SK-N-SH (cell line): ENCODE data around the gene TMEM109. TPM values are rescaled to one million over a fixed set of nuclear protein-coding genes. Genes with fewer than 3 reads are reported as not detected.

Source experiments
- CTCF ChIA-PET: fragments of 300-600, 350-600 bp; formaldehyde crosslinking; extraction: SDS; loops from one replicate; lab custom pipeline; 2021; lab: Yijun Ruan, JAX
- POLR2A ChIA-PET: fragments of 350-600 bp; sonication (Branson Sonifier 250); formaldehyde crosslinking; extraction: SDS; loops from one replicate; lab custom pipeline; 2020; ENCODE audit warnings: antibody characterized with exemption, inconsistent platforms; lab: Yijun Ruan, JAX
- DNase-seq: peaks from one replicate; pipeline ENCODE4 v3.0.0; 2012
- H2AFZ ChIP-seq: fragments of 200-600 bp; sonication (generic); 2 replicates; pipeline ENCODE4 v1.8.1; 2016; ENCODE audit warnings: antibody characterized with exemption, mild to moderate bottlenecking, low read depth
- H3F3A ChIP-seq: fragments of 200-600 bp; sonication (generic); replicated peaks from 2 replicates; pipeline ENCODE3; 2016; ENCODE audit warnings: antibody characterized with exemption, mild to moderate bottlenecking; ENCODE audit not compliant: insufficient read depth
- H3K27ac ChIP-seq, 2 experiments: fragments of 200-500 bp in 1 of 2; fragments of 200-600 bp in 1 of 2; sonication (Bioruptor generic) in 1 of 2; sonication (generic), shearing (Covaris generic) in 1 of 2; 2 replicates each; pipeline versions ENCODE4 v1.5.1 to v1.6.1; 2014 to 2016; ENCODE audit warnings: low read depth in 2 of 2, inconsistent platforms in 1 of 2, low read length in 1 of 2, mild to moderate bottlenecking in 1 of 2, mixed read lengths in 1 of 2
- H3K27me3 ChIP-seq: fragments of 200-600 bp; sonication (generic), shearing (Covaris generic); 2 replicates; pipeline ENCODE4 v1.6.1; 2016; ENCODE audit warnings: mixed run types; ENCODE audit not compliant: insufficient read depth
- H3K36me3 ChIP-seq, 2 experiments: fragments of 200-500 bp in 1 of 2; fragments of 200-600 bp in 1 of 2; sonication (Bioruptor generic) in 1 of 2; sonication (generic) in 1 of 2; replicated peaks in 1 of 2; 2 replicates each; pipeline versions ENCODE3 to v1.5.1; 2014 to 2016; ENCODE audit warnings: low read length in 1 of 2, mild to moderate bottlenecking in 1 of 2; ENCODE audit not compliant: insufficient read depth in 2 of 2, control insufficient read depth in 1 of 2
- H3K4me1 ChIP-seq, 2 experiments: fragments of 200-500 bp in 1 of 2; fragments of 200-600 bp in 1 of 2; sonication (Bioruptor generic) in 1 of 2; sonication (generic), shearing (Covaris generic) in 1 of 2; 2 replicates each; pipeline versions ENCODE4 v1.5.1 to v1.6.1; 2014 to 2016; ENCODE audit warnings: low read depth in 1 of 2, low read length in 1 of 2, mixed run types in 1 of 2; ENCODE audit not compliant: insufficient read depth in 2 of 2, control insufficient read depth in 1 of 2
- H3K4me2 ChIP-seq: fragments of 200-600 bp; sonication (generic), shearing (Covaris generic); 2 replicates; pipeline ENCODE4 v1.6.1; 2017; ENCODE audit warnings: mixed run types
- H3K4me3 ChIP-seq, 2 experiments: fragments of 200-500 bp in 1 of 2; fragments of 200-600 bp in 1 of 2; sonication (Bioruptor generic) in 1 of 2; sonication (generic), shearing (Covaris generic) in 1 of 2; 2 replicates each; pipeline versions ENCODE4 v1.5.1 to v1.8.1; 2014 to 2016; ENCODE audit warnings: low read depth in 2 of 2, inconsistent platforms in 1 of 2, low read length in 1 of 2, mild to moderate bottlenecking in 1 of 2, mixed read lengths in 1 of 2, moderate library complexity in 1 of 2
- H3K79me2 ChIP-seq: fragments of 200-600 bp; sonication (generic); 2 replicates; pipeline ENCODE4 v1.8.1; 2017; ENCODE audit warnings: mild to moderate bottlenecking; ENCODE audit not compliant: insufficient read depth
- H3K9ac ChIP-seq: fragments of 200-600 bp; sonication (generic); 2 replicates; pipeline ENCODE4 v1.6.1; 2017; ENCODE audit warnings: mixed run types
- H3K9me2 ChIP-seq: fragments of 200-600 bp; sonication (generic); 2 replicates; pipeline ENCODE4 v1.6.1; 2017; ENCODE audit warnings: mixed run types
- H3K9me3 ChIP-seq: fragments of 200-600 bp; sonication (generic); 2 replicates; pipeline ENCODE4 v1.6.1; 2017; ENCODE audit warnings: mixed run types, mild to moderate bottlenecking, moderate library complexity
- H4K20me1 ChIP-seq: fragments of 200-600 bp; sonication (generic); 2 replicates; pipeline ENCODE4 v1.6.1; 2017; ENCODE audit warnings: mild to moderate bottlenecking, mixed run types; ENCODE audit not compliant: insufficient read depth
- EP300 ChIP-seq, 2 experiments: IDR thresholded peaks; 2 replicates each; pipeline versions ENCODE4 v1.4.0 to v1.6.1; 2012; ENCODE audit warnings: borderline replicate concordance in 1 of 2, low read depth in 1 of 2, low read length in 1 of 2
- EZH2phosphoT487 ChIP-seq: fragments of 200-600 bp; sonication (generic); IDR thresholded peaks from 2 replicates; pipeline ENCODE4 v1.6.1; 2017; ENCODE audit warnings: low read depth, mixed run types, mild to moderate bottlenecking, antibody characterized with exemption, moderate library complexity, borderline replicate concordance
- FOXJ3 ChIP-seq: sonication (generic); formaldehyde crosslinking; IDR thresholded peaks from 2 replicates; pipeline ENCODE4 v1.5.1; 2020; ENCODE audit warnings: mild to moderate bottlenecking, missing genetic modification reagents
- JUND ChIP-seq: IDR thresholded peaks from 2 replicates; pipeline ENCODE4 v1.4.0; 2012
- NFIC ChIP-seq: IDR thresholded peaks from 2 replicates; pipeline ENCODE4 v1.4.0; 2012; ENCODE audit warnings: borderline replicate concordance
- POLR2AphosphoS5 ChIP-seq: IDR thresholded peaks from 2 replicates; pipeline ENCODE4 v1.6.1; 2012; ENCODE audit warnings: low read depth, low read length
- RAD21 ChIP-seq: IDR thresholded peaks from 2 replicates; pipeline ENCODE4 v1.6.1; 2012; ENCODE audit warnings: mild to moderate bottlenecking, low read length
- RCOR1 ChIP-seq: fragments of 150-350 bp; IDR thresholded peaks from 2 replicates; pipeline ENCODE4 v1.6.1; 2017; ENCODE audit warnings: antibody characterized with exemption, low read length
- RFX5 ChIP-seq: IDR thresholded peaks from 2 replicates; pipeline ENCODE4 v1.6.1; 2012; ENCODE audit warnings: mild to moderate bottlenecking, improper control_type of control experiment, low read length
- SIN3A ChIP-seq: IDR thresholded peaks from 2 replicates; pipeline ENCODE4 v1.6.1; 2012; ENCODE audit warnings: low read depth, mild to moderate bottlenecking, low read length, moderate library complexity, borderline replicate concordance
- SMC3 ChIP-seq: IDR thresholded peaks from 2 replicates; pipeline ENCODE4 v1.6.1; 2012; ENCODE audit warnings: low read depth, low read length, improper control_type of control experiment
- TCF12 ChIP-seq: IDR thresholded peaks from 2 replicates; pipeline ENCODE4 v1.4.0; 2012
- YY1 ChIP-seq: IDR thresholded peaks from 2 replicates; pipeline ENCODE4 v1.4.0; 2012; ENCODE audit warnings: low read depth, mild to moderate bottlenecking
- WGBS: methylation state at CpG from one replicate; pipeline ENCODE4 v1.1.6; 2017; ENCODE audit warnings: low lambda C conversion rate; 5-methylcytosine and 5-hydroxymethylcytosine counted together
- polyA plus RNA-seq, 3 experiments: library from polyadenylated mRNA; depleted of rRNA; stranded (reverse); fragments of >200 nt; gene quantifications; 2 replicates each; pipeline ENCODE4 v1.2.3, GENCODE V29; 2012
- TF ChIP-seq, protein P1 (sequence below): fragments of 150-350 bp; IDR thresholded peaks from 2 replicates; pipeline ENCODE4 v1.6.1; 2016; ENCODE audit warnings: mild to moderate bottlenecking, low read depth, low read length
- TF ChIP-seq, protein P2 (sequence below): fragments of 200-600 bp; sonication (generic); IDR thresholded peaks from 2 replicates; pipeline ENCODE4 v1.6.1; 2017; ENCODE audit warnings: antibody characterized with exemption, mild to moderate bottlenecking, moderate library complexity
- TF ChIP-seq, protein P3 (sequence below): fragments of 150-350 bp; IDR thresholded peaks from 2 replicates; pipeline ENCODE4 v1.6.1; 2017; ENCODE audit warnings: antibody characterized with exemption, low read length, low read depth, borderline replicate concordance
- TF ChIP-seq, protein P4 (sequence below): IDR thresholded peaks from 2 replicates; pipeline ENCODE4 v1.4.0; 2012; ENCODE audit warnings: low read depth
- TF ChIP-seq, protein P5 (sequence below): IDR thresholded peaks from 2 replicates; pipeline ENCODE4 v1.4.0; 2012; ENCODE audit warnings: low read depth, borderline replicate concordance
- TF ChIP-seq, protein P6 (sequence below): IDR thresholded peaks from 2 replicates; pipeline ENCODE4 v1.6.1; 2012; ENCODE audit warnings: mild to moderate bottlenecking, low read depth, low read length, moderate library complexity
- TF ChIP-seq, protein P7 (sequence below): IDR thresholded peaks from 2 replicates; pipeline ENCODE4 v1.4.0; 2012; ENCODE audit warnings: low read depth, borderline replicate concordance

The TMEM109 gene
- polyA plus RNA-seq, 1 of the 3 experiments (the other 2 are of a cell fraction): 52.7 TPM

DNA sequence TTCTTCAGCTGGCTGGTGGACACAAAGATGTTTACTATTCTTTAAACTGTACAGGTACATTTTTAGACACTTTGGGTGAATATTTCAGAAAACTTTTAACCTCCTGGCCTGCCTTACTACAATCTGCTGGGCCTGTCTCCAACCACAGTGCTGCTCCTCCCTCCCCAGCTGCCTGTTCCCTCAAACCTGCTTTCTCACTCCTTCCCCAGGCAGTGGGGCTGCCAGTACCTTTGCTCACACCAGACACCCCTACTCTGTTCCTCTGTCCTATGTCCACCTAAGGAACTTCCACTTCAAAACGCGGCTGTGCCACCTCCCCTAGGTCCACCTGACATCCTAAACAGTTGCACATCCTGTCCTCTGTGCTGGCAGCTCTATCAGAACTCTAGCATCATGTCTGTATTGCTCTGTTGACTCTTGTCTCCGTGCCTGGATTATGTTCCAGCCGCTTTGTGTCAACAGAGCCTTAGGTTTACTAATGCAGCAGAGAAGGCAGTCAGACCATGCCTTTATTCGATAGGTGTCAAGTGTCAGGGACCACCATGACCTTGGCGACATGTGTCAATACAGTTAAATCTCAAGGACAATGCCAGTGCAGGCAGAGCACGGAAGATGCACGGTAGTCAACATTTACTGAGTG lies 33.2 kb upstream of the TMEM109 start:
- POLR2A ChIA-PET: no interaction called here
- Histone ChIP-seq H3K9ac (no peak overlapping the region), H3K27me3 (no peaks in the 10 kb centered on the region), H3K9me3 (no peaks in the 10 kb centered on the region), H3K79me2 (no peaks in the 10 kb centered on the region), H3K9me2 (no peaks in the 10 kb centered on the region), H3K4me2 (no peak overlapping the region), H3K4me1 (no peaks in the 10 kb centered on the region), H3K27ac (no peak overlapping the region), H3F3A (no peaks in the 10 kb centered on the region), H2AFZ (no peak overlapping the region), H3K36me3 (peaks cover 0 to 20% of the 10 kb centered on the region in 2 experiments), H4K20me1 (no peaks in the 10 kb centered on the region), H3K4me3 (no peak overlapping the region)
- DNase-seq: no peak
- CTCF ChIA-PET: interaction anchor here (1.8 kb wide), 1 partner anchor 49 kb away, joined by 15 read pairs; no protein-coding TSS in a partner anchor
- 94% methylated on average over 8 of the region's 8 CpGs for WGBS
- TF ChIP-seq RCOR1 (no peak), JUND (no peak), EP300 (IDR thresholded peaks at IDR 0.05; ENCODE audit: borderline replicate concordance in 1 of 2, low read depth in 1 of 2, low read length in 1 of 2) (no peak), SMC3 (no peak), TCF12 (no peak), POLR2AphosphoS5 (no peak), RAD21 (no peak), EZH2phosphoT487 (no peak), FOXJ3 (CRISPR knock-in tag) (no peak), YY1 (no peak), RFX5 (no peak), SIN3A (no peak), NFIC (no peak)
- TF ChIP-seq, protein P1, sequence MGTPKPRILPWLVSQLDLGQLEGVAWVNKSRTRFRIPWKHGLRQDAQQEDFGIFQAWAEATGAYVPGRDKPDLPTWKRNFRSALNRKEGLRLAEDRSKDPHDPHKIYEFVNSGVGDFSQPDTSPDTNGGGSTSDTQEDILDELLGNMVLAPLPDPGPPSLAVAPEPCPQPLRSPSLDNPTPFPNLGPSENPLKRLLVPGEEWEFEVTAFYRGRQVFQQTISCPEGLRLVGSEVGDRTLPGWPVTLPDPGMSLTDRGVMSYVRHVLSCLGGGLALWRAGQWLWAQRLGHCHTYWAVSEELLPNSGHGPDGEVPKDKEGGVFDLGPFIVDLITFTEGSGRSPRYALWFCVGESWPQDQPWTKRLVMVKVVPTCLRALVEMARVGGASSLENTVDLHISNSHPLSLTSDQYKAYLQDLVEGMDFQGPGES: no peak
- TF ChIP-seq, protein P2, sequence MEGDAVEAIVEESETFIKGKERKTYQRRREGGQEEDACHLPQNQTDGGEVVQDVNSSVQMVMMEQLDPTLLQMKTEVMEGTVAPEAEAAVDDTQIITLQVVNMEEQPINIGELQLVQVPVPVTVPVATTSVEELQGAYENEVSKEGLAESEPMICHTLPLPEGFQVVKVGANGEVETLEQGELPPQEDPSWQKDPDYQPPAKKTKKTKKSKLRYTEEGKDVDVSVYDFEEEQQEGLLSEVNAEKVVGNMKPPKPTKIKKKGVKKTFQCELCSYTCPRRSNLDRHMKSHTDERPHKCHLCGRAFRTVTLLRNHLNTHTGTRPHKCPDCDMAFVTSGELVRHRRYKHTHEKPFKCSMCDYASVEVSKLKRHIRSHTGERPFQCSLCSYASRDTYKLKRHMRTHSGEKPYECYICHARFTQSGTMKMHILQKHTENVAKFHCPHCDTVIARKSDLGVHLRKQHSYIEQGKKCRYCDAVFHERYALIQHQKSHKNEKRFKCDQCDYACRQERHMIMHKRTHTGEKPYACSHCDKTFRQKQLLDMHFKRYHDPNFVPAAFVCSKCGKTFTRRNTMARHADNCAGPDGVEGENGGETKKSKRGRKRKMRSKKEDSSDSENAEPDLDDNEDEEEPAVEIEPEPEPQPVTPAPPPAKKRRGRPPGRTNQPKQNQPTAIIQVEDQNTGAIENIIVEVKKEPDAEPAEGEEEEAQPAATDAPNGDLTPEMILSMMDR: no peak
- TF ChIP-seq, protein P3, sequence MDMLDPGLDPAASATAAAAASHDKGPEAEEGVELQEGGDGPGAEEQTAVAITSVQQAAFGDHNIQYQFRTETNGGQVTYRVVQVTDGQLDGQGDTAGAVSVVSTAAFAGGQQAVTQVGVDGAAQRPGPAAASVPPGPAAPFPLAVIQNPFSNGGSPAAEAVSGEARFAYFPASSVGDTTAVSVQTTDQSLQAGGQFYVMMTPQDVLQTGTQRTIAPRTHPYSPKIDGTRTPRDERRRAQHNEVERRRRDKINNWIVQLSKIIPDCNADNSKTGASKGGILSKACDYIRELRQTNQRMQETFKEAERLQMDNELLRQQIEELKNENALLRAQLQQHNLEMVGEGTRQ: no peak
- TF ChIP-seq, protein P4, sequence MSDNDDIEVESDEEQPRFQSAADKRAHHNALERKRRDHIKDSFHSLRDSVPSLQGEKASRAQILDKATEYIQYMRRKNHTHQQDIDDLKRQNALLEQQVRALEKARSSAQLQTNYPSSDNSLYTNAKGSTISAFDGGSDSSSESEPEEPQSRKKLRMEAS: no peak
- TF ChIP-seq, protein P5, sequence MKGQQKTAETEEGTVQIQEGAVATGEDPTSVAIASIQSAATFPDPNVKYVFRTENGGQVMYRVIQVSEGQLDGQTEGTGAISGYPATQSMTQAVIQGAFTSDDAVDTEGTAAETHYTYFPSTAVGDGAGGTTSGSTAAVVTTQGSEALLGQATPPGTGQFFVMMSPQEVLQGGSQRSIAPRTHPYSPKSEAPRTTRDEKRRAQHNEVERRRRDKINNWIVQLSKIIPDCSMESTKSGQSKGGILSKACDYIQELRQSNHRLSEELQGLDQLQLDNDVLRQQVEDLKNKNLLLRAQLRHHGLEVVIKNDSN: no peak
- TF ChIP-seq, protein P6, sequence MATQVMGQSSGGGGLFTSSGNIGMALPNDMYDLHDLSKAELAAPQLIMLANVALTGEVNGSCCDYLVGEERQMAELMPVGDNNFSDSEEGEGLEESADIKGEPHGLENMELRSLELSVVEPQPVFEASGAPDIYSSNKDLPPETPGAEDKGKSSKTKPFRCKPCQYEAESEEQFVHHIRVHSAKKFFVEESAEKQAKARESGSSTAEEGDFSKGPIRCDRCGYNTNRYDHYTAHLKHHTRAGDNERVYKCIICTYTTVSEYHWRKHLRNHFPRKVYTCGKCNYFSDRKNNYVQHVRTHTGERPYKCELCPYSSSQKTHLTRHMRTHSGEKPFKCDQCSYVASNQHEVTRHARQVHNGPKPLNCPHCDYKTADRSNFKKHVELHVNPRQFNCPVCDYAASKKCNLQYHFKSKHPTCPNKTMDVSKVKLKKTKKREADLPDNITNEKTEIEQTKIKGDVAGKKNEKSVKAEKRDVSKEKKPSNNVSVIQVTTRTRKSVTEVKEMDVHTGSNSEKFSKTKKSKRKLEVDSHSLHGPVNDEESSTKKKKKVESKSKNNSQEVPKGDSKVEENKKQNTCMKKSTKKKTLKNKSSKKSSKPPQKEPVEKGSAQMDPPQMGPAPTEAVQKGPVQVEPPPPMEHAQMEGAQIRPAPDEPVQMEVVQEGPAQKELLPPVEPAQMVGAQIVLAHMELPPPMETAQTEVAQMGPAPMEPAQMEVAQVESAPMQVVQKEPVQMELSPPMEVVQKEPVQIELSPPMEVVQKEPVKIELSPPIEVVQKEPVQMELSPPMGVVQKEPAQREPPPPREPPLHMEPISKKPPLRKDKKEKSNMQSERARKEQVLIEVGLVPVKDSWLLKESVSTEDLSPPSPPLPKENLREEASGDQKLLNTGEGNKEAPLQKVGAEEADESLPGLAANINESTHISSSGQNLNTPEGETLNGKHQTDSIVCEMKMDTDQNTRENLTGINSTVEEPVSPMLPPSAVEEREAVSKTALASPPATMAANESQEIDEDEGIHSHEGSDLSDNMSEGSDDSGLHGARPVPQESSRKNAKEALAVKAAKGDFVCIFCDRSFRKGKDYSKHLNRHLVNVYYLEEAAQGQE: no peak
- TF ChIP-seq, protein P7, sequence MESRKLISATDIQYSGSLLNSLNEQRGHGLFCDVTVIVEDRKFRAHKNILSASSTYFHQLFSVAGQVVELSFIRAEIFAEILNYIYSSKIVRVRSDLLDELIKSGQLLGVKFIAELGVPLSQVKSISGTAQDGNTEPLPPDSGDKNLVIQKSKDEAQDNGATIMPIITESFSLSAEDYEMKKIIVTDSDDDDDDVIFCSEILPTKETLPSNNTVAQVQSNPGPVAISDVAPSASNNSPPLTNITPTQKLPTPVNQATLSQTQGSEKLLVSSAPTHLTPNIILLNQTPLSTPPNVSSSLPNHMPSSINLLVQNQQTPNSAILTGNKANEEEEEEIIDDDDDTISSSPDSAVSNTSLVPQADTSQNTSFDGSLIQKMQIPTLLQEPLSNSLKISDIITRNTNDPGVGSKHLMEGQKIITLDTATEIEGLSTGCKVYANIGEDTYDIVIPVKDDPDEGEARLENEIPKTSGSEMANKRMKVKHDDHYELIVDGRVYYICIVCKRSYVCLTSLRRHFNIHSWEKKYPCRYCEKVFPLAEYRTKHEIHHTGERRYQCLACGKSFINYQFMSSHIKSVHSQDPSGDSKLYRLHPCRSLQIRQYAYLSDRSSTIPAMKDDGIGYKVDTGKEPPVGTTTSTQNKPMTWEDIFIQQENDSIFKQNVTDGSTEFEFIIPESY: no peak
